GM03348 (cell line): Measurements from ENCODE around the gene LRP5.
A peak's percentile ranks its signal among the peaks of the same experiment; 100 is the strongest.
"Not testable (repeated sequence)": the region's sequence is repeated elsewhere in the genome, so short reads cannot be mapped to it uniquely, and the experiment has no call there.

ENCODE experiments used
- DNase-seq: peaks from one replicate; pipeline ENCODE4 v3.0.0; 2012; ENCODE audit warnings: low spot score

LRP5 gene

DNA sequence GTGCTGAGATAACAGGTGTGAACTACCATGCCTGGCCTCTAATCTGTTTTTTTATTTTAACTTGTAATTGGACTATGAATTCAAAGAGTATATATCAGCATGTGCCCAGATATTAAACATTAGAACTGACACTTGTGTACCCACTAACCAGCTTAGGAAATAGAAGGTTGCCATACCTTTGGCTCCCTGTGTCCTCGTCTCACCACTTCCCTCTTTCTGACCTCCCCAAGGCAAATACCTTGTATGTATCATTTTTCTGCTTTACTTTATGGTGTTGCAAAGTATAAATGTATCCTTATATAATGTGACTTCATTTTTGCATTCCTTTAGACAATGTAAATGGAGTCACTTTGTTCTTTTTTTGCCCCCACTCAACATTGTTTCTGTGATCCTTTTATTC, 157.3 kb downstream of the LRP5 start:
- DNase-seq, result no peak

DNA sequence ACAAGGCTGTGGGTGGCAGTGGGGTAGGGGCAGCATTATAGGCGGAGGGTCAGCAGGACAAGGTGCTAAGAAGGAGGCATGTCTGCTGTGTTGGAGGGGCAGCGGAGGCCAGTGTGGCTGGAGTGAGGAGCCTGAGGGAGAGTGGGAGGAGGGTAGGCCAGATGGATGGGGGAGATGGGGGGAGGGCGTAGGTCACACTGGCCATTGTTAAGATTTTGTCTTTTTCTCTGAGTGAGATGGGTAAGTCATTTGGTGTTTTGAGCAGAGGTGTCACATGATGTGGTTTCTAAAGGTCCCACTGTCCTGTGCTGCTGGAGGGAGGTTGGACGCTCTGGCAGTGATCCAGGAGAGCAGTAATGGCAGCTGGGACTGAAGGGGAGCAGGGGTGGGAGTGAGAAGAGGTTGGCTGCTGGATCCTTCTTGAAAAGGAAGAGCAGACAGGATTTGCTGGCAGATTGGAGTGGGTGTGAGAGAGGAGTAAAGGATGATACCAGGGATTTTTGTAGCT, 158.0 kb downstream of the LRP5 start:
- no peak for DNase-seq

DNA sequence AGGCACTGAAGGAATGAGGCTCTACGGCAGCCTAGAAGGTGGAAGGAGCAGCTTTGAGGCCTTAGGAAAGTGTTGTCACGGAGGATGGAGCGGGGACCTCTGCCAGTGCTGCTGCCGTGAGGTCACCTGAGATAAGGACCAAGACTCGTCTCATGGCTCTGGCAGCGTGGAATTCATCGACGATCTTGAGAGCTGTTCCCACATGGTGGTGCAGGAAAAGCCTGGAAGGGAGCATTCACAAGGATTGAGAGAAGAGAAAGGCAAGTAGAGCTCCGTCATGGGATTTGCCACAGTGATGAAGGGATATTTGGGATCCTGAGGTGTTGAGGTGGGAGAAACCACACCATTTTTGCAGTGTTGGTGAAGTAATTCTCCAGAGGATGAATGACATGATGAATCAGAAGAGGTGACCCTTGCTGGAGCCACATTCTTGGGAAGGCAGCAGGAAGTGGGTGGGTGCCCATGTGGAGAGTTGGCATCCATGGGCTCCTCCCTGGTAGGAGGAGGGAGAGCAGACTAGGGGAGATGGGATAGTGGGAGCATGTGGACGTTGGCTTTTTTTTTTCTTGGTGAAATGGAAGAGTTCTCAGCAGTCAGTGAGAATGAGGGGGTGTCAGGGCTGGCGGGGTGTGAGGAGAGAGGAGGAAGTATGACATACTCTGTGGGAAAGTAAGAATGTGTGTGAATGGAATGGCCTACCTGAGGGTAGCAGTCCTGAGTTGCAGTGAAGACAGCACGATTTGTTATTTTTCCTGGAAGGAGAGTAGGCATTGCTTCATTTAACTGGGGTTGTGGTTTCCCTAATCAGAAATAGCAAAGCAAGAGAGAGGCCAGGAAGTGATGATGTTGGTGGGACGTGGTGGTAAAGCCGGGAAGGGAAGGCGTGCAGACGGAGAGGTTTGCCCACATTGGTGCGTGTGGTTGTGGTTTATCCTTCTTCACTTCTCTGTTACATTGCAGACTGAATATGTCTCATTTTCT, 159.3 kb downstream of the LRP5 start:
- peak; percentile 26 for DNase-seq

DNA sequence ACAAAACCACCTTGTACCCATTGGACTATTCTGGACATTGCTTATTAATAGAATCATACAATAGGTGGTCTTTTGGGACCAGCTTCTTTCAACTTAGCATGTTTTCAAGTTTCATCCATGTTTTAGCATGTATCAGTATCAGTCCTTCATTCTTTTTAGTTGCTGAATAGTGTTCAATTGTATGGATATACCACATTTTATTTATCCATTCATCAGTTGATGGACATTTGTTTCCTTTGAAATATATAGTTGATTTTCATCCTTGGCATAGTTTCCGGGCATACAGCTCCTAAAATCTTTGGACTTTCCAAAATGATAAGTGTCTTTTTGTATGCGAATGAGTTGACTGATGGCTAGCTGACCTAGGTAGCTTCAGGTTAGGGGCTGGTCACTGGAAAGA, 160.4 kb downstream of the LRP5 start:
- DNase-seq, result no peak

DNA sequence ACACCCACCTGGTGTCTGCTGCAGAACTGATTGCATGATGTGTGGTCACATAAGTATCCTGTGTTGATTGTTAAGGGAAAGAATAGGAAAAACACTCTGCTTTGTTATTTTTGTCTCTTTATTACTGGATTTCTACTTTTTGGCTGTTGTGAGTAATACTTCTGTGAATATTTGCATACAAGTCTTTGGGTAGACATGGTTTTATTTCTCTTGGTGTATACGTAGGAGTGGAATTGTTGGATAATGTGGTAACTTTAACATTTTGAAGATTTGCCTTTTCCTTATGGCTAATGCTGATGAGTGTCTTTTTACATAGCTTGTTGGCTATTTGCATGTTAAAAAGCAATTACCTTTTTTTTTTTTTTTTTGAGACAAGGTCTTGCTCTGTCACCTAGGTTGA, 161.3 kb downstream of the LRP5 start:
- DNase-seq, result no peak

DNA sequence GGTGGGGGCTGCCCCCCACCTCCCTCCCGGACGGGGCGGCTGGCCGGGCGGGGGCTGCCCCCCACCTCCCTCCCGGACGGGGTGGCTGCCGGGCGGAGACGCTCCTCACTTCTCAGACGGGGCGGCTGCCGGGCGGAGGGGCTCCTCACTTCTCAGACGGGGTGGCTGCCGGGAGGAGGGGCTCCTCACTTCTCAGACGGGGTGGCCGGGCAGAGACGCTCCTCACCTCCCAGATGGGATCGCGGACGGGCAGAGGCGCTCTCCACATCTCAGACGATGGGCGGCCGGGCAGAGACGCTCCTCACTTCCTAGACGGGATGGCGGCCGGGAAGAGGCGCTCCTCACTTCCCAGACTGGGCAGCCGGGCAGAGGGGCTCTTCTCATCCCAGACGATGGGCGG, 163.2 kb downstream of the LRP5 start:
- DNase-seq, result not testable (repeated sequence)

DNA sequence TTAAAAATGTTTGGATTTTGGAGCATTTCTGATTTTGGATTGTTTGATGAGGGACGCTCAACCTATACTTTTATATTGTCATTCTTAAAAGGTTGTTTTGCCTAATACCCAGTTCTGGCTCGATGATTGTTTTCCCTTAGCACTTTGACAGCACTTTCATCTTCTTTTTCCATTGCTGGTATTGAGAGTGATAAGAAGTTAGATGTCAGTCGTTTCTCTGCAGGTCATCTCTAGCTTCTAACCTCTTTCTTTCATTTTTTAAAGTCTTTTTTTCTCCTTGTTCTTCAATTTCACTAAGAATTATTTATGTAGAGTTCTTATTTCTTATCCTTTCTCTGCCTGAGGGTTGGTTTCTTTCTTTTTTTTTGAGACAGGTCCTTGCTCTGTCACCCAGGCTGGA, 167.0 kb downstream of the LRP5 start:
- DNase-seq, result no peak

DNA sequence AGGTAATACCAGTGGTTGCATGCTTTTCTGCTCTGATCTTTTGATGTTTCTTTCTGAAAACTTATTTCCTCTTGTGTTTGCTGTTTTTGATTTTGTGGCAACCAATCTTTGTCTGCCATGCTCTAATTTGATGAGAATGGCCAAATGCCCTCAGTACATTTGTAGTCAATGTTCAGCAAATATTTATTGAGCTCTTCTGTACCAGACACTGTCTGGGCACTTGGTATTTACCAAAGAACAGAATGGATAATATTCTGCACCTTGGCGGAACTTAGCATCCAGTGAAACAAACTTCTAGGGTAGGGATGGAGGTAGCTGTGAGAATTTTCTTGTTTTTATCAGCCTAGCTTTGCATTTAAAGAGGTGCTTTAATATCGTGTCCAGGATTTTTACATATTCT, 167.8 kb downstream of the LRP5 start:
- DNase-seq, result no peak

DNA sequence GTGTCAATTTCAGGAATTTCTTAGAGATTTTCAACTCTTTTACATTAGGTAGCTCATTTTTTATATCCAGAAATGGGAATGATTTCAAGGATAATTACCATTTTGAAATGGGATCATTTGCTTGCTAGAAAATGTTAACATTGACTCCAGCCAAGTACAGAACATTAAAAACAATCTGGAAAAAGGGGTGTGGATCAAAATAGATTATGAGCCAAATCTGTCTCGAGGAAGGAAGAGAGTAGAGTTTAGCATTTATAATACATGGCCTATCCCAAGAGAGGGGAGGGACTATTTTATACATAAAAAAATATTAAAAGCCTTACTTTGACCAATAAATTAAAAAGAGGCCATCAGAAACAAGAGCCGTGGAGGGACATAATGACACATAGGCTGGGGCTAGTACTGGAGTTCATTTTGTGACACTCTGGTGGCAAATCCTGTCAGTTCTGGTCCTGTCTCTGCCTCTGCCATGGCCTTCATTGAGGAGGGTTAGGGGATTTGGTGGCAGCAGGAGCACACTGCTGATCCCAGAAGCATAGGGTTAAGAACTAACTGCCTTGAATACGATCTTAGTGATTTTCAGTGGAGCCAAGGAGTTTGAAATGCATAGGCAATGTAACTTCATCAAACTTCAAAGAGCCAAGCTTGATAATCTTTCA, 168.6 kb downstream of the LRP5 start:
- no peak for DNase-seq

DNA sequence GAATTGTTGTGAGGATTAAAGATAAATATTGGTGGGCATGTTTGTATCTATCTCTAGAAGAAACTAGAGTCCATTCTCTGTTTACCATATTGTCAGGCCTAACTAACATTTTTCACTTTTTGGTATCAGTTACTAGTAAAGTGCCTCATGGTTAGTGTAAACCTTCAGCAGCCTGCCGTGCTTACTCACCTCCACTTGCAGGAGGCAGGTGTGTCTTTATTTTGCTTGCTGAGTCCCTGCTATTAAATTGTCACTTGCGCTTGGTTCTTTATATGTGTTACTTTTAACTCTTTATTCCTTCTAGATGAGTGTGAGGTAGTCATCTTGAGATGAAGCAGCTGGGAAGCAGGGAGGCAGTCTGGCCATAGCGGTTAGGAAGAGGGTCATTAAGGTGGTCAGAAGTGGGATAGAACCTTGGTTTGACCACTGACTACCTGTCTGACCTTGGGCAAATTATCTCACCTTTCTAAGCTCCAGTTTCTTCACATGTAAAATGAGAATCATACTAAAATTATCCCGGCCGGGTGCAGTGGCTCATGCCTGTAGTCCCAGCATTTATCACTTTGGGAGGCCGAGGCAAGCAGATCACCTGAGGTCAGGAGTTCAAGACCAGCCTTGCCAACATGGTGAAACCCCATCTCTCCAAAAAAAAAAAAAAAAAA, 169.3 kb downstream of the LRP5 start:
- DNase-seq, result no peak

DNA sequence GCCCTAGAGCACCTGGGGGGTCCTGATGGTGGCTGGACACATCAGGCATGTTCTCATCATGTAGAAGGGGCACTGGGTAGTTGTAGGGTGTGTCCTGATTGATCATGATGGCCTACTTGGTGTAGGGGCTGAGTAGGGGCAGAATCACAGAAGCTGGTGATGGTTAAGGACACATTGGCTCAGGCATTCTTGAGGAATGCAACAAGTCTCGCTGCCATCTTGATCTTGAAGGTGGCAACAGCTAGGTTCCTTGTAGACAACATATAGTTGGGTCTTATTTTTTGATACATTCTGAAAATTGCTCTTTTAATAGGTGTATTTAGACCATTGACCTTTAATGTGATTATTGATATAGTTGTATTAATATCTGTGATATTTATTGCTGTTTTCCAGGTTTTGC, 176.2 kb downstream of the LRP5 start:
- DNase-seq, result no peak

DNA sequence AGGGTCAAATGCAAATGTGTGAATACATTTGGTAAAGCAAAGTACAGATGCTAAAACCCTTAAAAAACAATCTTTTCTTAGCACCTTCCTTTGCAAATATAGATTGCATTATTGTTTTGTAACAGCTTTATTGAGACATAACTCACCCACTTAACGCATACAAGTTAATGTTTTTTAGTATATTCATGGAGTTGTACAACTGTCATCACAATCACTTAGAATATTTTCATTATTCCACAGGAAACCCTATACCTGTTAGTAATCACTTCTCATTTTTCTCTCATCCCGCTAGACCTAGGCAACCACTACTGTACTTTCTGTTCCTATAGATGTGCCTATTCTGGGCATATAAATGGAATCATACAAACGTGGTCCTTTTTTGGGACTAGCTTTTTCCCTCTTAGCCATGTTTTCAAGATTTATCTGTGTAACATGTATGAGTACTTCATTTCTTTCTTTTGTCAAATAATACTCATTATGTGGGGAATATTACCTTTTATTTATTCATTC, 182.9 kb downstream of the LRP5 start:
- DNase-seq, result no peak

DNA sequence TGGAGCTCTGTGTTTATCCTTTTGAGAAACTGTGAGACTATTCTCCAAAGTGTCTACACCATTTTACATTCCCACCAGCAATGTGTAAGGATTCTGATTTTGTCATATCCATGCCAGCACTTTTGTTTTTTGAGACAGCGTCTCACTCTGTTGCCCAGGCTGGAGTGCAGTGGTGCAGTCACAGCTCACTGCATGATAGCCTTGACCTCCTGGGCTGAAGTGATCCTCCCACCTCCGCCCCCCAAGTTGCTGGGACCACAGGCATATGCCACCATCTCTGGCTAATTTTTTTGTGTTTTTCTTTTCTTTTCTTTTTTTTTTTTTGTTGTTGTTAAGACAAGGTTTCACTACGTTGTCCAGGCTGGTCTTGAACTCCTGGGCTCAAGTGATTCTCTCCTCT, 183.5 kb downstream of the LRP5 start:
- no peak for DNase-seq

DNA sequence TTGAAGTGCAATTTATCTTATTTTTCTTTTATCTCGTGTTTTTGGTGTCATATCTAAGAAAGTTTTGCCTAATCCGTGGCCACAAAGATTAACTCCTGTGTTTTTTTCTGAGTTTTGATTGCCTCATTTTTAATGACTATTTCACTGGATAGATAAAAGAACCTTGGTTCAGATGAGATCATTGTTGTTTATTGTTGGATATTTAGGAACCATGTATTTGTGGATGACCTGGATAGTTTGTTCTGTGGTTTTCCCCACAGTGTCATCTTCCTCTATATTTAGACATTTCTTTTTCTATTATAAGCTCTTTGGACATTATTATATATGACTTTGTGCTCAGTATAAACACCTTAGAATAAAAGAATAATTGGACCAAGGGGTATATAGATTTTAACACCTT, 185.4 kb downstream of the LRP5 start:
- no peak for DNase-seq

DNA sequence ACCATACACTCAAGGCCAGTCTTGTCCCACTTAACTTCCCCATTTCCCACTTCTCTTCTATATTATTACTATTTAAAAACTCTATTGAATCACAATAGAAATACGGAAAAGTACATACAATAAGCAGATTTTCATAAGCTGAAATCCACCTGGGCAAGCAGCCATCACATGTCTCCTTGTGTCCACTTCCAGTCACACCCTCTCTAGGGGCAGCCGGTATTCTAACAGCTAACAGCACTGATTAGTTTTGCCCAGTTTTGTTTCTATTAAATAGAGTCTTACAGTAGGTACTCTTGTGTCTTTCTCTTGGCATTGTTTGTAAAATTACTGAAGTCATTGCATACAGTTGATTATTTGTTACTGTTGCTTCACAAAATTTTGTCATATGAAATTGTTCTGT, 185.9 kb downstream of the LRP5 start:
- DNase-seq, result no peak
